Bronchial epithelial cell (primary cell): Measurements from ENCODE around the gene CEP131. TPM values are rescaled to one million over a fixed set of nuclear protein-coding genes. Genes with fewer than 3 reads are reported as not detected.

Source experiments
- DNase-seq: peaks from one replicate; pipeline ENCODE4 v3.0.0-alpha.2; 2010; ENCODE audit warnings: low read depth
- FAIRE-seq: peaks from 2 replicates; lab custom pipeline; 2011; peaks lifted over from hg19 to GRCh38; lab: Jason Lieb, UNC
- H3K27me3 ChIP-seq: 2 replicates; pipeline ENCODE4 v1.5.1; 2011; ENCODE audit warnings: low read length; ENCODE audit not compliant: control insufficient read depth, insufficient read depth
- H3K36me3 ChIP-seq: 2 replicates; pipeline ENCODE4 v1.5.1; 2011; ENCODE audit warnings: low read length; ENCODE audit not compliant: control insufficient read depth, insufficient read depth
- H3K4me3 ChIP-seq: 2 replicates; pipeline ENCODE4 v1.5.1; 2011; ENCODE audit warnings: mild to moderate bottlenecking, low read depth, low read length, control low read depth
- CTCF ChIP-seq: IDR thresholded peaks from 2 replicates; pipeline ENCODE4 v1.5.1; 2011; ENCODE audit warnings: mild to moderate bottlenecking, moderate library complexity, low read length, control low read depth, inconsistent platforms; ENCODE audit not compliant: insufficient read depth, severe bottlenecking
- total RNA-seq: library from RNA; depleted of rRNA; stranded (reverse); fragments of >200 nt; gene quantifications from 2 replicates; pipeline ENCODE4 v1.2.1, GENCODE V29; 2014

The CEP131 gene
- total RNA-seq, 1 donor from 2014 or later = 9.2 TPM

GRCh38 chr17:81239714-81240555 is 17.2 kb upstream of the CEP131 start:
- Histone ChIP-seq H3K4me3 (peak overlapping the region; percentile 94), H3K27me3 (no peaks in the 10 kb centered on the region), H3K36me3 (peaks cover 13% of the 10 kb centered on the region)
- DNase-seq (peak; percentile 57), FAIRE-seq (no peak)
- no peak for TF ChIP-seq CTCF

GRCh38 chr17:81238815-81239713 is 16.3 kb upstream of the CEP131 start, which contains the start of the genes NDUFAF8 and TEPSIN:
Gene NDUFAF8 (plus strand): TSS chr17:81239318. CDS start chr17:81239364, 46 bp downstream.
Gene TEPSIN (minus strand): TSS chr17:81239055. CDS start chr17:81239033, 22 bp downstream.
- Histone ChIP-seq H3K27me3 (no peaks in the 10 kb centered on the region), H3K4me3 (peak within 1 kb of the TSS; percentile 94), H3K36me3 (peaks cover 14% of the 10 kb centered on the region)
- TF ChIP-seq CTCF = no peak
- FAIRE-seq = peak; percentile 87
- peak; percentile 98 for DNase-seq

- FAIRE-seq = no peak
- DNase-seq = no peak
- Histone ChIP-seq H3K4me3 (peak overlapping the region; percentile 89), H3K36me3 (peaks cover 18% of the 10 kb centered on the region), H3K27me3 (no peaks in the 10 kb centered on the region)
- TF ChIP-seq CTCF = no peak
Observed at GRCh38 chr17:81238490-81238814, 15.7 kb upstream of the CEP131 start.

GRCh38 chr17:81237591-81238489 is 15.1 kb upstream of the CEP131 start:
- Histone ChIP-seq H3K36me3 (peaks cover 21% of the 10 kb centered on the region), H3K27me3 (no peaks in the 10 kb centered on the region), H3K4me3 (peak overlapping the region; percentile 89)
- FAIRE-seq (peak; percentile 89), DNase-seq (no peak)
- TF ChIP-seq CTCF = no peak

GRCh38 chr17:81236784-81237183 is 14.0 kb upstream of the CEP131 start:
- FAIRE-seq = no peak
- no peak for TF ChIP-seq CTCF
- Histone ChIP-seq H3K27me3 (no peaks in the 10 kb centered on the region), H3K36me3 (peaks cover 24% of the 10 kb centered on the region), H3K4me3 (no peak overlapping the region)
- DNase-seq = no peak
